Measurements from ENCODE around the gene N4BP3. TPM values are rescaled to one million over a fixed set of nuclear protein-coding genes. Genes with fewer than 3 reads are reported as not detected.

Gene N4BP3
- total and polyA plus RNA-seq, 2 of the 13 experiments (the other 11 are each of a cell fraction or from before 2014, with no cell fraction given): 0.13 TPM; not detected in 1

GRCh38 chr5:178153530-178154340 lies 40.4 kb downstream of the N4BP3 start, which contains the start of gene NHP2 (continued):
- TF ChIP-seq, protein P1, sequence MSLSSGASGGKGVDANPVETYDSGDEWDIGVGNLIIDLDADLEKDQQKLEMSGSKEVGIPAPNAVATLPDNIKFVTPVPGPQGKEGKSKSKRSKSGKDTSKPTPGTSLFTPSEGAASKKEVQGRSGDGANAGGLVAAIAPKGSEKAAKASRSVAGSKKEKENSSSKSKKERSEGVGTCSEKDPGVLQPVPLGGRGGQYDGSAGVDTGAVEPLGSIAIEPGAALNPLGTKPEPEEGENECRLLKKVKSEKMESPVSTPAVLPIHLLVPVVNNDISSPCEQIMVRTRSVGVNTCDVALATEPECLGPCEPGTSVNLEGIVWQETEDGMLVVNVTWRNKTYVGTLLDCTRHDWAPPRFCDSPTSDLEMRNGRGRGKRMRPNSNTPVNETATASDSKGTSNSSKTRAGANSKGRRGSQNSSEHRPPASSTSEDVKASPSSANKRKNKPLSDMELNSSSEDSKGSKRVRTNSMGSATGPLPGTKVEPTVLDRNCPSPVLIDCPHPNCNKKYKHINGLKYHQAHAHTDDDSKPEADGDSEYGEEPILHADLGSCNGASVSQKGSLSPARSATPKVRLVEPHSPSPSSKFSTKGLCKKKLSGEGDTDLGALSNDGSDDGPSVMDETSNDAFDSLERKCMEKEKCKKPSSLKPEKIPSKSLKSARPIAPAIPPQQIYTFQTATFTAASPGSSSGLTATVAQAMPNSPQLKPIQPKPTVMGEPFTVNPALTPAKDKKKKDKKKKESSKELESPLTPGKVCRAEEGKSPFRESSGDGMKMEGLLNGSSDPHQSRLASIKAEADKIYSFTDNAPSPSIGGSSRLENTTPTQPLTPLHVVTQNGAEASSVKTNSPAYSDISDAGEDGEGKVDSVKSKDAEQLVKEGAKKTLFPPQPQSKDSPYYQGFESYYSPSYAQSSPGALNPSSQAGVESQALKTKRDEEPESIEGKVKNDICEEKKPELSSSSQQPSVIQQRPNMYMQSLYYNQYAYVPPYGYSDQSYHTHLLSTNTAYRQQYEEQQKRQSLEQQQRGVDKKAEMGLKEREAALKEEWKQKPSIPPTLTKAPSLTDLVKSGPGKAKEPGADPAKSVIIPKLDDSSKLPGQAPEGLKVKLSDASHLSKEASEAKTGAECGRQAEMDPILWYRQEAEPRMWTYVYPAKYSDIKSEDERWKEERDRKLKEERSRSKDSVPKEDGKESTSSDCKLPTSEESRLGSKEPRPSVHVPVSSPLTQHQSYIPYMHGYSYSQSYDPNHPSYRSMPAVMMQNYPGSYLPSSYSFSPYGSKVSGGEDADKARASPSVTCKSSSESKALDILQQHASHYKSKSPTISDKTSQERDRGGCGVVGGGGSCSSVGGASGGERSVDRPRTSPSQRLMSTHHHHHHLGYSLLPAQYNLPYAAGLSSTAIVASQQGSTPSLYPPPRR (CRISPR knock-in tag; IDR thresholded peaks at IDR 0.05; ENCODE audit: borderline replicate concordance): 0 out of 2 replicates have a peak, but pooled peaks have one; percentile 13
- TF ChIP-seq ZNF546 (CRISPR knock-in tag; conservative IDR thresholded peaks at IDR 0.05) (no peak), KAT8 (CRISPR knock-in tag; IDR thresholded peaks at IDR 0.05) (peak; percentile 94), JUN (CRISPR knock-in tag; IDR thresholded peaks at IDR 0.05) (no peak), DMAP1 (CRISPR knock-in tag; IDR thresholded peaks at IDR 0.05) (peak; percentile 82), CHD2 (IDR thresholded peaks at IDR 0.05; ENCODE audit: low read depth, low read length) (peak; percentile 68; the same call in 1 of the 2 replicates), ZNF101 (CRISPR knock-in tag; IDR thresholded peaks at IDR 0.05; ENCODE audit: borderline replicate concordance, low read depth) (no peak), PTBP1 (IDR thresholded peaks at IDR 0.05; ENCODE audit: low read depth, low read length, poor library complexity, severe bottlenecking) (no peak), AHR (CRISPR knock-in tag; IDR thresholded peaks at IDR 0.05) (no peak), ZNF367 (CRISPR knock-in tag; IDR thresholded peaks at IDR 0.05; ENCODE audit: borderline replicate concordance) (no peak), MED1 (CRISPR knock-in tag; IDR thresholded peaks at IDR 0.05) (0 out of 2 replicates have a peak, but pooled peaks have one; percentile 34), ZNF580 (CRISPR knock-in tag; IDR thresholded peaks at IDR 0.05; ENCODE audit: borderline replicate concordance, low read depth) (peak; percentile 67; the same call in 1 of the 2 replicates), THRA (CRISPR knock-in tag; IDR thresholded peaks at IDR 0.05; ENCODE audit: borderline replicate concordance) (no peak), HDAC2 (CRISPR knock-in tag; IDR thresholded peaks at IDR 0.05) (peak; percentile 80; the same call in 1 of the 2 replicates), ZNF451 (CRISPR knock-in tag; IDR thresholded peaks at IDR 0.05) (no peak; the same call in 1 of the 2 replicates)
- TF ChIP-seq, protein P2, sequence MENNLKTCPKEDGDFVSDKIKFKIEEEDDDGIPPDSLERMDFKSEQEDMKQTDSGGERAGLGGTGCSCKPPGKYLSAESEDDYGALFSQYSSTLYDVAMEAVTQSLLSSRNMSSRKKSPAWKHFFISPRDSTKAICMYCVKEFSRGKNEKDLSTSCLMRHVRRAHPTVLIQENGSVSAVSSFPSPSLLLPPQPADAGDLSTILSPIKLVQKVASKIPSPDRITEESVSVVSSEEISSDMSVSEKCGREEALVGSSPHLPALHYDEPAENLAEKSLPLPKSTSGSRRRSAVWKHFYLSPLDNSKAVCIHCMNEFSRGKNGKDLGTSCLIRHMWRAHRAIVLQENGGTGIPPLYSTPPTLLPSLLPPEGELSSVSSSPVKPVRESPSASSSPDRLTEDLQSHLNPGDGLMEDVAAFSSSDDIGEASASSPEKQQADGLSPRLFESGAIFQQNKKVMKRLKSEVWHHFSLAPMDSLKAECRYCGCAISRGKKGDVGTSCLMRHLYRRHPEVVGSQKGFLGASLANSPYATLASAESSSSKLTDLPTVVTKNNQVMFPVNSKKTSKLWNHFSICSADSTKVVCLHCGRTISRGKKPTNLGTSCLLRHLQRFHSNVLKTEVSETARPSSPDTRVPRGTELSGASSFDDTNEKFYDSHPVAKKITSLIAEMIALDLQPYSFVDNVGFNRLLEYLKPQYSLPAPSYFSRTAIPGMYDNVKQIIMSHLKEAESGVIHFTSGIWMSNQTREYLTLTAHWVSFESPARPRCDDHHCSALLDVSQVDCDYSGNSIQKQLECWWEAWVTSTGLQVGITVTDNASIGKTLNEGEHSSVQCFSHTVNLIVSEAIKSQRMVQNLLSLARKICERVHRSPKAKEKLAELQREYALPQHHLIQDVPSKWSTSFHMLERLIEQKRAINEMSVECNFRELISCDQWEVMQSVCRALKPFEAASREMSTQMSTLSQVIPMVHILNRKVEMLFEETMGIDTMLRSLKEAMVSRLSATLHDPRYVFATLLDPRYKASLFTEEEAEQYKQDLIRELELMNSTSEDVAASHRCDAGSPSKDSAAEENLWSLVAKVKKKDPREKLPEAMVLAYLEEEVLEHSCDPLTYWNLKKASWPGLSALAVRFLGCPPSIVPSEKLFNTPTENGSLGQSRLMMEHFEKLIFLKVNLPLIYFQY (CRISPR knock-in tag; IDR thresholded peaks at IDR 0.05; ENCODE audit: borderline replicate concordance): peak; percentile 99
